Epithelial cell of proximal tubule (primary cell): ENCODE results near the gene MOB3B. TPM values are rescaled to one million over a fixed set of nuclear protein-coding genes. Genes with fewer than 3 reads are reported as not detected.

Source experiments
- DNase-seq: peaks from one replicate; pipeline ENCODE4 v3.0.0-alpha.2; 2011; ENCODE audit warnings: low read depth
- H3K4me3 ChIP-seq: 2 replicates; pipeline ENCODE4 v1.5.1; 2011; ENCODE audit warnings: low read depth, mild to moderate bottlenecking, low read length
- CTCF ChIP-seq: conservative IDR thresholded peaks from 2 replicates; pipeline ENCODE4 v1.5.1; 2012; ENCODE audit warnings: low read depth, mild to moderate bottlenecking, low read length
- total RNA-seq: library from RNA; depleted of rRNA; stranded (reverse); fragments of >200 nt; gene quantifications from 2 replicates; pipeline ENCODE4 v1.2.3, GENCODE V29; 2015

Gene MOB3B
- total RNA-seq, 1 donor from 2014 or later: 2.9 TPM

- no peak for DNase-seq
- no peak for TF ChIP-seq CTCF
Measured at GRCh38 chr9:27483576-27483975, 46.0 kb downstream of the MOB3B start.

GRCh38 chr9:27482709-27483108 is 46.9 kb downstream of the MOB3B start:
- DNase-seq: no peak
- TF ChIP-seq CTCF: no peak
- H3K4me3 ChIP-seq: no peak overlapping the region

More at GRCh38 chr9:27483576-27483975, 46.0 kb downstream of the MOB3B start:
- H3K4me3 ChIP-seq: no peak overlapping the region

GRCh38 chr9:27478322-27478721 is 51.3 kb downstream of the MOB3B start:
- no peak overlapping the region for H3K4me3 ChIP-seq
- DNase-seq: no peak
- TF ChIP-seq CTCF: no peak

GRCh38 chr9:27476870-27477515 is 52.6 kb downstream of the MOB3B start:
- no peak overlapping the region for H3K4me3 ChIP-seq
- TF ChIP-seq CTCF: no peak
- DNase-seq: no peak

DNA sequence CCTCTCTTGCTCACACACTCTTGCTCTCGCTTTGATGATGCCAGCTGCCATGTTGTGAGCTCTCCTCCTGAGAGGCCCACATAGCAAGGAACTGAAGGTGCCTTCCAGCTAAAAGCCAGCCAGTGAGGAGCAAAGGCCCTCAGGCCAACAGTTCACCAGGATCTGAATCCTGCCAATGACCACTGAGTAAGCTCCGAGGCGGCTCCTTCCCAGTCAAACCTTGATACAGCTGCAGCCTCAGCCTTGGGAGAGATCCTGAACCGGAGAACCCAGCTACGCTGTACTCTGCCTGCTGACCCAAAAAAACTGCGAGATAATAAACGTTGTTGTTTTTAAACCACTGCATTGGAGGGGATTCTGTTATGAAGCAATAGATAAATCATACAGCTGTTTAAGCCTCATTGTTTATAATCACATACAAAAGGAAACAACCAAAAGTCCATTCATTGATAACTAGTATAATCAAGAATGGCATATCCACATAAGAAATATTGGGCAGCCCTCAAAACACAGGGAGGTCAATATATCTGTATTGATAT is 54.5 kb downstream of the MOB3B start:
- no peak for DNase-seq
- no peak for TF ChIP-seq CTCF
- H3K4me3 ChIP-seq: no peak overlapping the region

- no peak for DNase-seq
- TF ChIP-seq CTCF: no peak
- H3K4me3 ChIP-seq: no peak overlapping the region
Measured at GRCh38 chr9:27474305-27474704, 55.3 kb downstream of the MOB3B start.

GRCh38 chr9:27473111-27473529 is 56.5 kb downstream of the MOB3B start:
- TF ChIP-seq CTCF: no peak
- no peak overlapping the region for H3K4me3 ChIP-seq
- no peak for DNase-seq
